Measurements from ENCODE around the gene PIP4K2A. TPM values are rescaled to one million over a fixed set of nuclear protein-coding genes. Genes with fewer than 3 reads are reported as not detected.

The PIP4K2A gene
- total RNA-seq, 1 experiment from 2014 or later = 20.2 TPM

- no peaks in the 10 kb centered on the region for H3K27me3 ChIP-seq (ENCODE audit: low read length)
- intact Hi-C loops (cut with micrococcal nuclease) = no loop called here
- no peaks in the 10 kb centered on the region for H3K36me3 ChIP-seq (ENCODE audit: low read depth, low read length)
- H3K4me2 ChIP-seq (ENCODE audit: low read length) = 0 out of 2 replicates have a peak overlapping the region, but pooled peaks have one; percentile 55
- H4K20me1 ChIP-seq (ENCODE audit: low read length) = no peaks in the 10 kb centered on the region
- TF ChIP-seq EZH2phosphoT487 (IDR thresholded peaks at IDR 0.05; ENCODE audit: borderline replicate concordance, low read length) (no peak), EZH2 (IDR thresholded peaks at IDR 0.05; ENCODE audit: low read length, unreplicated experiment) (no peak)
- TF ChIP-seq, protein P1, sequence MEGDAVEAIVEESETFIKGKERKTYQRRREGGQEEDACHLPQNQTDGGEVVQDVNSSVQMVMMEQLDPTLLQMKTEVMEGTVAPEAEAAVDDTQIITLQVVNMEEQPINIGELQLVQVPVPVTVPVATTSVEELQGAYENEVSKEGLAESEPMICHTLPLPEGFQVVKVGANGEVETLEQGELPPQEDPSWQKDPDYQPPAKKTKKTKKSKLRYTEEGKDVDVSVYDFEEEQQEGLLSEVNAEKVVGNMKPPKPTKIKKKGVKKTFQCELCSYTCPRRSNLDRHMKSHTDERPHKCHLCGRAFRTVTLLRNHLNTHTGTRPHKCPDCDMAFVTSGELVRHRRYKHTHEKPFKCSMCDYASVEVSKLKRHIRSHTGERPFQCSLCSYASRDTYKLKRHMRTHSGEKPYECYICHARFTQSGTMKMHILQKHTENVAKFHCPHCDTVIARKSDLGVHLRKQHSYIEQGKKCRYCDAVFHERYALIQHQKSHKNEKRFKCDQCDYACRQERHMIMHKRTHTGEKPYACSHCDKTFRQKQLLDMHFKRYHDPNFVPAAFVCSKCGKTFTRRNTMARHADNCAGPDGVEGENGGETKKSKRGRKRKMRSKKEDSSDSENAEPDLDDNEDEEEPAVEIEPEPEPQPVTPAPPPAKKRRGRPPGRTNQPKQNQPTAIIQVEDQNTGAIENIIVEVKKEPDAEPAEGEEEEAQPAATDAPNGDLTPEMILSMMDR (conservative IDR thresholded peaks at IDR 0.05; ENCODE audit: low read depth, low read length) = no peak
- ChIA-PET CTCF (no interaction called here), POLR2A (ENCODE audit: unreplicated experiment) (no interaction called here)
- no peak overlapping the region for H2AFZ ChIP-seq (ENCODE audit: low read length)
- peak overlapping the region; percentile 97 for H3K27ac ChIP-seq (ENCODE audit: low read length)
- H3K4me1 ChIP-seq (ENCODE audit: insufficient read depth, low read length) = peaks cover 90% of the 10 kb centered on the region
- no peaks in the 10 kb centered on the region for H3K9me2 ChIP-seq (replicated peaks; ENCODE audit: low read length)
- no peaks in the 10 kb centered on the region for H3F3A ChIP-seq (ENCODE audit: low read length, unreplicated experiment)
- peak overlapping the region; percentile 10; the same call in 1 of the 2 replicates for H3K9ac ChIP-seq (ENCODE audit: low read length)
- no TSS peak for BruUV-seq (replicated peaks)
- DNase-seq = no peak
- H3K79me2 ChIP-seq (ENCODE audit: low read length) = peaks cover 81% of the 10 kb centered on the region
- ATAC-seq = no peak
- H3K4me3 ChIP-seq (ENCODE audit: low read length) = no peak overlapping the region
- no peaks in the 10 kb centered on the region for H3K9me3 ChIP-seq (ENCODE audit: low read length)
These were observed 95.3 kb downstream of the PIP4K2A start for GRCh38 chr10:22619101-22619500.

DNA sequence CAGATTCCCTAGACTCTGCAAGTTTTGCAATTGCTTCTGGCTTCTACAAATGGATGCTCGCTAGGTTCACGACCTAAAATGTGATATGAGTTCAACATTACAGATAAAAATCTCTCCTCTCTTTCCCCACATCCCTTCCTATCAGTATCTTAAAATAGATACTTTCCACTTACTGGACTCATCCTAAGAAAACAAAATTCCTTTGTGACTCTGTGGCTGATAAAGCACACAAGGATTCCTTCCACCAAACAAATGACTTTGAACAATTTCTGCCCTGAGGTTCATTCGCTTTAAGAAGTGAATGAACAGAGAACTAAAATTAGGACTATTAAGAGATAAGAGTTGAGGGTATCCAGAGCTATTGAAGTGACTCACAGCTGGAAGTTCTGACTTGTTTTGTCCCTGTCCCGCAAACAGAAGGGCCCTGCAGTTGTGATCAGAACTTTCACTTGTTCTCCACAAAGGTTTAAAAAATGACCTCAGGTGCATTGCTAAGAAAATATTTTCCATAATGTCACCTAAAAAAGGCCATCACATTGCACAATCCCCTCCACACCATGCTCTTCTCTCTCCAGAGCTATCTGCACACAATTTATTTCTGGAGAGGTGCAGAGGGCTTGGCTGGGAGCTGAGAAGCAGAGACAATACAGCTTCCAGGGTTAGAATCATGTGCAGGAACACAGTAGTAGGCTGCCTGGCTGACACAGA is 96.1 kb downstream of the PIP4K2A start:
- no TSS peak for BruUV-seq (replicated peaks)
- H4K20me1 ChIP-seq (ENCODE audit: low read length) = no peaks in the 10 kb centered on the region
- intact Hi-C loops (cut with micrococcal nuclease) = no loop called here
- H3K36me3 ChIP-seq (ENCODE audit: low read depth, low read length) = no peaks in the 10 kb centered on the region
- H3K9me3 ChIP-seq (ENCODE audit: low read length) = no peaks in the 10 kb centered on the region
- H2AFZ ChIP-seq (ENCODE audit: low read length) = no peak overlapping the region
- H3K9me2 ChIP-seq (replicated peaks; ENCODE audit: low read length) = no peaks in the 10 kb centered on the region
- no peaks in the 10 kb centered on the region for H3K27me3 ChIP-seq (ENCODE audit: low read length)
- no peak for ATAC-seq
- H3K9ac ChIP-seq (ENCODE audit: low read length) = peak overlapping the region; percentile 10; the same call in 1 of the 2 replicates
- DNase-seq = peak; percentile 35
- H3K4me3 ChIP-seq (ENCODE audit: low read length) = no peak overlapping the region
- H3K4me2 ChIP-seq (ENCODE audit: low read length) = peak overlapping the region; percentile 55
- peaks cover 83% of the 10 kb centered on the region for H3K79me2 ChIP-seq (ENCODE audit: low read length)
- TF ChIP-seq EZH2 (IDR thresholded peaks at IDR 0.05; ENCODE audit: low read length, unreplicated experiment) (no peak), EZH2phosphoT487 (IDR thresholded peaks at IDR 0.05; ENCODE audit: borderline replicate concordance, low read length) (no peak)
- TF ChIP-seq, protein P1 (conservative IDR thresholded peaks at IDR 0.05; ENCODE audit: low read depth, low read length) = no peak
- peaks cover 82% of the 10 kb centered on the region for H3K4me1 ChIP-seq (ENCODE audit: insufficient read depth, low read length)
- POLR2A ChIA-PET (ENCODE audit: unreplicated experiment) = interaction anchor here (0.7 kb wide), 1 partner anchor 20 kb away, joined by 4 read pairs; no protein-coding TSS in a partner anchor
- no peaks in the 10 kb centered on the region for H3F3A ChIP-seq (ENCODE audit: low read length, unreplicated experiment)
- CTCF ChIA-PET = no interaction called here
- H3K27ac ChIP-seq (ENCODE audit: low read length) = peak overlapping the region; percentile 97

DNA sequence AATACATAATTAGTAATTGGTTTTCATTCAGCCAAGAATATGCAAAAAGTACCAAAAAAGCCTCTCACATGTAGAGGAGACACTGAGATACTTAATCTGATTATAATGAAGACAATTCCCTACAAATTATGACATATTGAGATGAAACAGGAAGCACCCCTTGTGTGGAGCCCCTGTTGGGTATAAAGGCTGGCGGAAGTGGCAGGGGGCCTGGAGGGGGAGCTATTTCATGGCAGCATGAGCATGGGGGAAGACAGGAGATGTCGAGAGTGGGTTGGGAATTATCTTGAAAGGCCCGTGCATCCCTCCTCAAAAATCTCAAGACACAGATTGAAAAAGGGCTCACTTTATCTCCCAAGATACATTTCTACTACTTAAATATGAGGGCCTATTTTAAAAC is 96.9 kb downstream of the PIP4K2A start:
- Histone ChIP-seq H3K4me3 (ENCODE audit: low read length) (no peak overlapping the region), H2AFZ (ENCODE audit: low read length) (no peak overlapping the region), H3K36me3 (ENCODE audit: low read depth, low read length) (no peaks in the 10 kb centered on the region), H3K4me2 (ENCODE audit: low read length) (no peak overlapping the region; the same call in 1 of the 2 replicates), H3K9me3 (ENCODE audit: low read length) (no peaks in the 10 kb centered on the region), H3K27ac (ENCODE audit: low read length) (peak overlapping the region; percentile 97), H3K27me3 (ENCODE audit: low read length) (no peaks in the 10 kb centered on the region), H3K79me2 (ENCODE audit: low read length) (peaks cover 77% of the 10 kb centered on the region), H3K9me2 (replicated peaks; ENCODE audit: low read length) (no peaks in the 10 kb centered on the region), H3K4me1 (ENCODE audit: insufficient read depth, low read length) (peaks cover 74% of the 10 kb centered on the region), H3K9ac (ENCODE audit: low read length) (no peak overlapping the region), H3F3A (ENCODE audit: low read length, unreplicated experiment) (no peaks in the 10 kb centered on the region), H4K20me1 (ENCODE audit: low read length) (no peaks in the 10 kb centered on the region)
- no TSS peak for BruUV-seq (replicated peaks)
- ATAC-seq (no peak), DNase-seq (no peak)
- ChIA-PET CTCF (no interaction called here), POLR2A (ENCODE audit: unreplicated experiment) (no interaction called here)
- intact Hi-C loops (cut with micrococcal nuclease) = no loop called here
- TF ChIP-seq, protein P1 (conservative IDR thresholded peaks at IDR 0.05; ENCODE audit: low read depth, low read length) = no peak

Measured in PC-3 (cell line).